Endothelial cell of hepatic sinusoid (primary cell): ENCODE data around the gene ENTHD1.
"Not testable (repeated sequence)": the region's sequence is repeated elsewhere in the genome, so short reads cannot be mapped to it uniquely, and the experiment has no call there.

Experiments
- in situ Hi-C: cut with HindIII; loops from 2 replicates; pipeline ENCODE4 v1.10.0; 2017; ENCODE audit warnings: low sequenced_read_pairs

ENTHD1 gene

DNA sequence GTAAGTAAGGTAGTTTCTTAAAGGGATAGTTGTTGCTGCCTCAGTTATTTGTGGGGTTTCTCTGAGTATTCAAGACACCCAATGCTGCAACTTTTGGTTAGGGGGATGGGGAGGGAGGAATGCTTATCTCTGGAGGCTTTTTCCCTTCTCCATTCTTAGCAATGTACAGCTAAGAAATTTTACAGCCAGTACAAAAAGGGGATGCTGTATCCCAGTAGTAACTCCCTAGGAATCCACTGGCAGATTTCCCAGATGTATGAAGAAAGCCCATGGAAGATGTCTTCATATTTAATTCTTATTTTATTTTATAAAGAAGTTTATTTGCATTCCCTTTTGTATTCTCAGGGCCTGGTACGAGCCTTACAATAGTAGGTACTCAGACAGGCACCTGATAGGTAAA lies 154.8 kb downstream of the ENTHD1 start:
- in situ Hi-C loops: no loop called here

DNA sequence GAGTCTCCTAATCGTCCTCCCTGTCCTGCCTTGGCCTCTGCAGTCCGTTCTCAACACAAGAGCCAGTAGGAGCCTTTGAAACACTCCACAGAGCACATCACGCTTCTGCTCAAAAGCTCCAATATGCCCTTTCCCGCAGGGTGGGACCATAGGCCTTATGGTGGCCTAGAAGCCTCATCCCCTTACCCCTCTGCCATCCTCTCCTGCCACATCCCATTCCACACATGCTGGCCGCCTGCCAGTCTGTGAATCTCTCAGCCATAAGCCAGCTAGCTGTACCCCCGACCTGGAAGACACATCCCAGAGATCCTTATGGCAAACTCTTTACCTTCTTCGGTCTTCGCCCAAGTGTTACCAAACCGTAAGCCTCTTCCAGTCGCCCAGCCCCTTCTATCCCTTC lies 157.8 kb downstream of the ENTHD1 start:
- in situ Hi-C loops: no loop called here

DNA sequence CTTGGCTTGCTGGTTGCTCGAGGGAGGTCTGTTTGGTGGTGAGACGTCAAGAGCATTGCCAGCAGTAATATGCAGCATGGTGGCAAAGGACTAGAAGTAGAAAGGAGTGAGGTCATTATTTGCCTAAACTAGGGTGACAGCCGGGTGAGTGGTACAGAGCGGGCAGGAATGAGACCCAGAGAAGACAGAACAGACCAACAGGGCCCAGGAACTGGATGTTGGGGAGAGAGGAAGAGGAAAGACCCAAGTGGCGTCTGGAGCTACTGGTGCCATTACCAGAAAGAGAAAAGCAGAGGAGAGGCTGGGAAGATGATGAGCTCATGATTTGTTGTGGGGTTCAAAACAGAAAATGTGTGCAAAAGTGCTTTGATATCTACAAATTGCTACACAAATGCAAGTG lies 158.7 kb downstream of the ENTHD1 start:
- in situ Hi-C loops: no loop called here

GRCh38 chr22:39734046-39734445 lies 159.5 kb downstream of the ENTHD1 start:
- in situ Hi-C loops: not testable (repeated sequence)

GRCh38 chr22:39733191-39733590 lies 160.4 kb downstream of the ENTHD1 start:
- in situ Hi-C loops: no loop called here

DNA sequence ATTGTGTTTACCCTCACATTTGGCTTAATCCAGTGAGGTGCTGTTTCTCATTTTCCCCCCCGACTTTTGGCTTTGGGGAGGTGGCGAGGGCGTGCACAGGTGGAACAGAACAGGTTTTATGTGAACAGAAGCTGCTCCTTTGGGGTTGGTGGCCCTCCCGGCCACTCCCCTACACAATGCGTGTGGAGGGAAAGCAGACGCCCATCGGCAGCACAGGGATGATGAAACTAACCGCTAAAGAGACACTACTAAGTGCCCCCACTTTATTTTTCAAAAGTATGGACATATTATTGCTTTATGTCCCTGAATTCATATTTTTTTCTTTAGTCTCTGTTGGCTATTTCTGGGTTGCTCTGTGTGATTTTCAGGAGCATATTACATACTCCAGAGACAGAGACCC lies 160.9 kb downstream of the ENTHD1 start:
- in situ Hi-C loops: no loop called here

DNA sequence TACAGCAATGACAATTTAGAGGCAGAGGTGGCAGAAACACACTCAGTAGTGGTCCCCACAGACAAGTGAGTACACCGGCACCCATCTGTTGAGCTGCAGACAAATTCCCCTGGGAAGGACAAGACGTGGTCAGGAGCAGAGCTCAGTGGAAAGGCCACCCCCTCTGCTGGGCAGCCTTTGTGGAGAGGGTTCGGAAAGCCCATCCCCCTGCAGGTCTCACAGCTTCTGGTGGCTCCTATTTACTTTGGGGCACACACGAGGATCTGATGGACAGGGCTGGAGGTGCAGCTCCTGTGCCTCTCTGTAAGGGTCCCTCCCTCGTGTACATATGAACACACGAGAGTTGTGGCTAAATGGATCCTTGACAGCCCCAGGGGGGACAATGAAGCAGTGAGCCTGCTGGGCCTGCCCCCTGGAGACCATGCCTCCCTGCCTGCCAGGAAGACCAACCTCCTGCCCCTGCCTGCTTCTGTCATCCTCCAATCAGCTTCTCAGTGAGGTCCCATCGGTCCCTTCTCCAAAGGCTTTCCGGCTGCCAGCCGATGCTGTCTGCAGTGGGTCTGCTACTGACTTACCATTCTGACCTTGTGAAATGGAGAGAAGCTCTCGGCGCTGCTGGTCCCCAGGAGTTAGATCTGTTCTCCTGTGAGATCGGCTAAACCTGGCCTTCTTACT lies 161.5 kb downstream of the ENTHD1 start:
- in situ Hi-C loops: no loop called here

GRCh38 chr22:39731481-39731880 lies 162.1 kb downstream of the ENTHD1 start:
- in situ Hi-C loops: no loop called here

GRCh38 chr22:39729141-39729934 lies 164.2 kb downstream of the ENTHD1 start:
- in situ Hi-C loops: no loop called here

DNA sequence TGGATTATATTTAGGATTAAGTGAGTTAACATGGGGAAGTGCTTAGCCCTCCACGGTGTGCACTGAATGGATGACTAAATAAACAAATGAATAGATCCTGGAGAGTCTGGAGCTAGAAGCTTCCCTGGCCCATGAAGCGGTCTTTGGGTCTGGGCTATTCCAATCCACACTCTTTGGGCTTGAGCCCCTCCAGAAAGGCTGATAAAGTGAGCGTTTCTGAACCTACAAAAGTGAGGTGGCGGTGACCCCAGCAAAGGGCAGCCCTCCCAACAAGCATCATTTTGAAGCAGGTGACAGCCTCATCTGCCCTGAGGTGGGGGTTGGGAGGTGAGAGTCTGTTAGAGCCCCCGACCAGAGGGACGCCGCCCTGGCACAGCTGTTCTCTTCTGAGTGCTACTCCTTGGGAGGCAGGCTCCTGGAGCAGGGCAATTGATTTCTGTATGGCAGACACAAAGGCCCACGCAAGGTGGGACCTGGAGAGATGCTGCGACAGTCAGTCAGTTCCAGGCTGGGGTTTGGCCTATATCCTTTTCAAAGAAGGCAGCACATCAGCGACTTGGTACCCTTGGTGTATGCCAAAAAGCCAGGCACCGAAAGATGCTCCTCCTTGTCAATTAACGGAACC lies 165.2 kb downstream of the ENTHD1 start:
- in situ Hi-C loops: no loop called here

- in situ Hi-C loops: no loop called here
Measured at GRCh38 chr22:39727541-39727940, 166.0 kb downstream of the ENTHD1 start.

GRCh38 chr22:39725351-39726035 lies 168.1 kb downstream of the ENTHD1 start:
- in situ Hi-C loops: no loop called here

DNA sequence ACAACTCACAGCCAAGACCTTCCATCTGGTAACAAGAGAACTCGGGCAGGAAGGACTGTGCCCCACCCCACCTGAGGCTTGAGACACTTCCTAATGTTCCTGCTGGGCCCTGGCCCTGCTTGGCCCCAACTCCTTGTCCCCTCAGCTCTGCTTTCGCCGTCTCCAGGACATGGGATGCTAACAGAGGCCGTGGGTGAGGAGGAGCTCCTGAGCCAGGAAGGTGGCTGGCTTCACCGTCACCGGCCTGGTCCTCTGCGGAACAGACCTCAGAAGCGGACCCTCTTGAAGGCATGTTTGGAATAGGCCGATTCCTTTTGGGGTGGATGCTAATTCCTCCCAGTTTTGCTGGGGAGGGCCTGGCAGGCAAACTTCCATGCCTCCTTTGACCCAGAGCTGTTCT lies 168.7 kb downstream of the ENTHD1 start:
- in situ Hi-C loops: no loop called here

DNA sequence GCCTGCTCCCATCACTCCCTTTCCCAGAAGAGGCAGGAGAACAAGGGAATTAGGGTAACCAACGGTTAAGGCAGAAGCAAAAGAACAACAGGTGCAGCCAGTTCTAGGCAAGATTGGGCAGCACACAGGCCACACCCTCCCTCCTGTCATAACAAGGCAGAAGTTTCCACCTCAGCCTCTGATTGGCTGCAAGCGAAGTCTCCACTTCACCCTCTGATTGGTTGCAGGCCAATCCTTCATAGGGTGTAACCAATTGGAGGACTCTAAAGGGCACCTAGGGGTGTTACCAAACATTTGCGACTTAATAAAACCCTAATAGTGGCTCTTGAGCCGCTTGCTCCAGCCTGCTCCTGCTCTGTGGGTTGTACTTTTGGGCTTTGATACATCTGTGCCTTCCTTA lies 169.2 kb downstream of the ENTHD1 start:
- in situ Hi-C loops: no loop called here

GRCh38 chr22:39723899-39724351 lies 169.6 kb downstream of the ENTHD1 start:
- in situ Hi-C loops: no loop called here

DNA sequence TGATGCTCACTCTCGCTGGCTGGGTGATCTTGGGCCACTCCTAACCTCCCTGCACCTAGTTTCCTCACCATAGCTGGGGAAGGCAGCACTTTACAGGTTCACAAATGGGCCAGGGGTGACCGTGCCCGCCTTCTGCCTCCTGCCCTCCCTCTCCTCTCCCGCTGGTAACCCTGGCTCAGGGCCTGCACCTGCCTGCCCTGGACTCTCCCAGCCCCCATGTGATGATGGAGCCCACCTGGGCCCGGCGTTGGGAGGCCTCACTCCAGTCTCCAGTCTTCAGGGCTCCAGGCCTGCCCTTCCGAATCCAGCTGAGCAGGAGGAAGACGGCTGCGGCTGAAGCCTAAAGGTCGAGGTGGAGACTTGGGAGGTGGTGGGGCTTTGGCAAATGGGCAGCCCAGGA lies 170.1 kb downstream of the ENTHD1 start:
- in situ Hi-C loops: no loop called here

GRCh38 chr22:39722501-39722900 lies 171.1 kb downstream of the ENTHD1 start:
- in situ Hi-C loops: no loop called here

DNA sequence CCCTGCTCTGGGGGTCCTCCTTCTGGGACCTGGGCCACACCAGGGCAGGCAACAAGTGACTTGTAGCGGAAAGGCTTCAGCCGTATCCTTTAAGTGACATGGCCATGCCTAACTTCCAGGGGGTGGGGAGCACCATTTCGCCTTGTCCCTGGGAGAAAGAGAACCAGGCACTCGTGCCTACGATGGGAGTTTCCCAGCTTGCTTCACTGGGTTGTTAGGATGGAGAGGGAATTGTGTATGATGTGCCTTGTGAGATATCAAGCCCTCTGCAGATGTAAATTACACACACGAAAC lies 171.6 kb downstream of the ENTHD1 start:
- in situ Hi-C loops: no loop called here

DNA sequence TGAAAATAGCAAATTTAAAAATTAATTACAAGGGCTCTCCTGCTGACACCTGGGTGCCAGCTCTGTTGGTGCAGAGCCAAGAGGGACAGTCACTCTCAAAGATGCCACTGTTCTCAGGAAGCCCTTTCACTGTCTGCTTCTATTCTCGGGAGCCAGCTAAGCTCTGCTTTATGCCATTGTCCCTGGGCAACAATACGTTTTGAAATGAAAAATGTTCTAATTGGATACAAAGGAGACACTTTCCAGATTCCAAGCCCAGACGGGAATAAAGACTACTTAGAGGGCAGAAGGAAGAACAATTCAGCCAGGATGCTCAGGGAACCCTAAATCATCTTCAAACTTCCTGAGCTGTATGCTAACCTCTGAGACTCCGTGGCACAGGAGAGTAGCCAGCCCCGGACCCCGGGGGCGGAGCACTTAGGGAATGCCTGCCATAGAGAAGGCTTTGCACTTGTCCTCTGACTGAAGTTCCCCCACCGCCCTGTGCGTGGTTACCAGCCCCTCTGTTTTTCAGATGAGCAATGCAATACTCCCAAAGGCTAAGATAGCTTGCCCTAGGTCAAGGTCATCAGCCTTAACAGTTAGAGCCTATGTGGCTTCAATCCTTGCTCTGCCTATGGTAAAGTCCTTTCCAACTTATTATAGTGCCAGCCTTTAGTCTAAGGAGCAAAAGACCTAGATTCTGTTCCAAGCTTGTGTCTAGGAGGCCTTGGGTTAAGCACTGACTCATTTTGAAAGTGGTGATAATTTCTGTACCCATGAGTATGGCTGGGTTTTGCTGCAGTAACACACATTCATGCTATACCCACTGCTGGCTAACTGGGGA lies 172.1 kb downstream of the ENTHD1 start:
- in situ Hi-C loops: no loop called here

DNA sequence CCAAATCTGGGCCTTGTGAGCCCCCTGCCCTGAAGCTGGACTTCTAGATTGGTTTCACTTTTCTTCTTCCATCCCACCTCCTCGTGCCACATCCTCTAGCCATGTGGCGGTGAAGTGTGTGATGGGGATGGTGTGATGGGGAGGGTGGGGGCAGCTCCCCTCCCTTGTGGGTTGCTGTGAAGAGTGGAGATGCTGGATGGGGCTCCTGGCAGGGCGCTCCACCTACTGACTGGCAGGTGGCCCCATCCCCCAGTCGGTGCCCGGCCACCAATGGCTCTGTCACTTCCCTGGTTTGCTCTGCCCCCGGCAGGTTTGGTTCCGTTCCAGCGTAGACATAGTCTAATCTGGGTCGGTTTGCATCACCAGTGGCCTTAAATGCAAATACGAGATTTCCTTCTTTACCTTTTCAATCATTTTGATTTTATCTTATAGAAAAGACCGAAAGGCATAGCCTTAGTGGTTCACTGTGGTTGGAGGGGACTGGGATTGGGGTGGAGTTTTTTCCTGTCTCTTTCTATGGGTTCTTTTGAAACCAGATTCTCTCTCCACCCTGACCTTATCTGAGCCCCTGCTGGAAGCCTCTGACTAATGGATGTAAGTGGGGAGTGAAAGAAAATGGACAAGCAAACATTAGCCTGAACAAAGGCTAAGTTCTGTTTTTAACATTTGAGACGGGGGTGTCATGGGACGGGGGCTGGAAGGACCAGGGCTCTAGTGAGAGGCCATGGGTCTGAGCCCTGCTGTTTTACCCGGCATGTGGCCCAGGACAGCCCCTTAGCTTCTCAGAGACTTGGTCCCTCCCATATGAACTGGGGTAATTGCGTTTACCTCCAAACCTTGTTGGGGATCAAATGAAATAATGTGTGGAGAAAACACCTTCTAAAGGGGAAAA lies 173.8 kb downstream of the ENTHD1 start:
- in situ Hi-C loops: no loop called here
